ENCODE data around the gene SRGN.
A peak's percentile ranks its signal among the peaks of the same experiment; 100 is the strongest.
"Not testable (repeated sequence)": the region's sequence is repeated elsewhere in the genome, so short reads cannot be mapped to it uniquely, and the experiment has no call there.

SRGN gene
- total RNA-seq: 304 to 467 reads per million in 2 donors

GRCh38 chr10:69087590-69088470 lies at the start of gene SRGN:
Gene SRGN, plus strand, starts transcription at chr10:69088103. Its CDS starts 55 bp downstream, at chr10:69088158.
- peak; percentile 68 for DNase-seq

GRCh38 chr10:69040904-69041303 lies 47.0 kb upstream of the SRGN start:
- not testable (repeated sequence) for DNase-seq

- DNase-seq: no peak
Observed at GRCh38 chr10:69042417-69042816, 45.5 kb upstream of the SRGN start.

GRCh38 chr10:69042838-69043237 lies 45.1 kb upstream of the SRGN start:
- no peak for DNase-seq

GRCh38 chr10:69043931-69044531 lies 43.9 kb upstream of the SRGN start:
- peak; percentile 9 for DNase-seq

- no peak for DNase-seq
Observed at GRCh38 chr10:69044546-69044945, 43.4 kb upstream of the SRGN start.

- no peak for DNase-seq
Observed at GRCh38 chr10:69045441-69046300, 42.2 kb upstream of the SRGN start.

- DNase-seq: no peak
Observed at GRCh38 chr10:69047111-69047832, 40.6 kb upstream of the SRGN start.

GRCh38 chr10:69048103-69048502 lies 39.8 kb upstream of the SRGN start:
- DNase-seq: no peak

GRCh38 chr10:69049566-69049961 lies 38.3 kb upstream of the SRGN start:
- no peak for DNase-seq

GRCh38 chr10:69051303-69051702 lies 36.6 kb upstream of the SRGN start:
- no peak for DNase-seq

- DNase-seq: no peak
Observed at GRCh38 chr10:69051710-69052487, 36.0 kb upstream of the SRGN start.

GRCh38 chr10:69052736-69053135 lies 35.2 kb upstream of the SRGN start:
- DNase-seq: no peak

- no peak for DNase-seq
Observed at GRCh38 chr10:69055241-69055640, 32.7 kb upstream of the SRGN start.

GRCh38 chr10:69056129-69056528 lies 31.8 kb upstream of the SRGN start:
- no peak for DNase-seq

- no peak for DNase-seq
Observed at GRCh38 chr10:69056536-69057260, 31.2 kb upstream of the SRGN start.

- DNase-seq: no peak
Observed at GRCh38 chr10:69057261-69057950, 30.5 kb upstream of the SRGN start.

- DNase-seq: no peak
Observed at GRCh38 chr10:69057951-69058297, 30.0 kb upstream of the SRGN start.

- no peak for DNase-seq
Observed at GRCh38 chr10:69060127-69060798, 27.6 kb upstream of the SRGN start.

Measured in T-helper 9 cell (primary cell).